Measurements from ENCODE around the gene BIK. TPM values are rescaled to one million over a fixed set of nuclear protein-coding genes. Genes with fewer than 3 reads are reported as not detected.

The BIK gene
- total and polyA plus RNA-seq, 8 donors = 0.78 to 3.1 (median 1.3) TPM

- Histone ChIP-seq H3K9me3 (no peaks in the 10 kb centered on the region), H3K4me3 (no peak overlapping the region), H3K36me3 (peaks cover 0 to 78% of the 10 kb centered on the region in 2 donors), H3K27ac (peak overlapping the region in 1 of 2 donors; percentile 34), H3K27me3 (no peaks in the 10 kb centered on the region), H3K4me1 (peaks cover 4 to 52% of the 10 kb centered on the region in 2 donors)
- DNase-seq (no peak), ATAC-seq (no peak)
- TF ChIP-seq CTCF (IDR thresholded peaks at IDR 0.05) = no peak
- intact Hi-C loops (cut with DNase I) = no loop called here
Observed at GRCh38 chr22:43163241-43163795, 52.8 kb downstream of the BIK start.

GRCh38 chr22:43164636-43165035 is 54.1 kb downstream of the BIK start:
- TF ChIP-seq CTCF (IDR thresholded peaks at IDR 0.05) = no peak
- H3K36me3 ChIP-seq = peaks cover 0 to 79% of the 10 kb centered on the region in 2 donors

GRCh38 chr22:43166132-43166930 is 55.8 kb downstream of the BIK start:
- Histone ChIP-seq H3K27ac (no peak overlapping the region), H3K4me1 (peaks cover 4 to 34% of the 10 kb centered on the region in 2 donors), H3K27me3 (no peaks in the 10 kb centered on the region), H3K36me3 (peaks cover 0 to 79% of the 10 kb centered on the region in 2 donors), H3K9me3 (no peaks in the 10 kb centered on the region), H3K4me3 (no peak overlapping the region)
- intact Hi-C loops (cut with DNase I) = no loop called here
- TF ChIP-seq CTCF (IDR thresholded peaks at IDR 0.05) = no peak
- DNase-seq (no peak), ATAC-seq (no peak)

More at GRCh38 chr22:43164636-43165035, 54.1 kb downstream of the BIK start:
- Histone ChIP-seq H3K27me3 (no peaks in the 10 kb centered on the region), H3K27ac (no peak overlapping the region), H3K9me3 (no peaks in the 10 kb centered on the region), H3K4me1 (peaks cover 4 to 40% of the 10 kb centered on the region in 2 donors), H3K4me3 (no peak overlapping the region)
- DNase-seq = no peak
- intact Hi-C loops (cut with DNase I) = no loop called here
- no peak for ATAC-seq

GRCh38 chr22:43167001-43167589 is 56.5 kb downstream of the BIK start:
- DNase-seq (no peak), ATAC-seq (no peak)
- intact Hi-C loops (cut with DNase I) = no loop called here
- Histone ChIP-seq H3K36me3 (peaks cover 0 to 79% of the 10 kb centered on the region in 2 donors), H3K27ac (no peak overlapping the region), H3K9me3 (no peaks in the 10 kb centered on the region), H3K27me3 (no peaks in the 10 kb centered on the region), H3K4me3 (no peak overlapping the region), H3K4me1 (peaks cover 4 to 34% of the 10 kb centered on the region in 2 donors)
- TF ChIP-seq CTCF (IDR thresholded peaks at IDR 0.05) = no peak

All from left lung (tissue), 10 donors.